ENCODE results near the gene PIK3AP1.
"Not testable (repeated sequence)": the region's sequence is repeated elsewhere in the genome, so short reads cannot be mapped to it uniquely, and the experiment has no call there.

PIK3AP1 gene

DNA sequence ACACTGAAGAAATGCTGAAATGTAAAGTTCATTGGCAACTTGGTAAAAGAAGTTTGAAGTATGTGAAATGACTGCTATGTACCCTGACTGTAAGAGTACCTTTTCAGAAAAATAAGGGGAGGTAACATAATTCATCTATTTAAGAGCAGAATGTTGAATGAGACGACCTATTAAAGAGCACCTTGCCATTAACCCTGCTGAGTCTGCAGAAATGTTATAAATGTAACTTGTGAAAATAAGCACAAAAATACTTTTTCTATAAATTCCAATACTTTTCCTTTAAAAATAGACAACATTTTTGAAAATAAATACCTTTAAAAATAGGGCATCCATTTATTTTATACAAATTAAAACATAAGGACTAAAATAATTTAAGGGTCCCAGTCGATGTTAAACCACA lies 141.2 kb downstream of the PIK3AP1 start:
- no peak for DNase-seq

DNA sequence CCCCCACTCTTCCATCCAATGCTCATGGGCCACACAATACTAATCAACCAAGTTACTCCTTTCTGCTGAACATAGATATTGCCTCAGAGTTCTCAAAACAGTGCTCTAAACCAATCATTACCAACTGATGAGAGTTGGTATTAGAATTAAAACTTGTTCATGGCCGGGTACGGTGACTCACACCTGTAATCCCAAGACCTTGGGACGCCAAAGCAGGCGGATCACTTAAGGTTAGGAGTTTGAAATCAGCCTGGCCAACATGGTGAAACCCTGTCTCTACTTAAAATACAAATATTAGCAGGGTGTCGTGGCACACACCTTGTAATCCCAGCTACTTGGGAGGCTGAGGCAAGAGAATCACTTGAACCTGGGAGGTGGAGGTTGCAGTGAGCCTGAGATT lies 141.7 kb downstream of the PIK3AP1 start:
- DNase-seq, result no peak

DNA sequence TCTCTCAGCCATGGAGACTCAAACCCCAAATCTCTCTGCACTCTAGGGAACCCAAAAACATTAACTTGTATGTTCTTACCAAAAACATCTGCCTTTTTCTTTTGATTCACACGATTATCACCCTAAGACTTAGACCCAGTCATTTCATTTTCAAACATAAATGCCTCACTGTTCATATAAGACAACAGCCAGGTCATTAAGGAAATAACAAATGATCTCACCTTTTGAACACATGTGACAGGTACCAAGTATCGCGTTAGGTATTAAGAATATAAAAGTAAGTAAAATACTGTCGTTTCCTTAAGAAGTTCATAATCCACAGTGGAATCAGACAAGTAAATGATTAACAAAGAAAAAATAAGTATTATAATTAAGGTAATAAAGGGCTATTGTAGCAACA lies 142.3 kb downstream of the PIK3AP1 start:
- no peak for DNase-seq

DNA sequence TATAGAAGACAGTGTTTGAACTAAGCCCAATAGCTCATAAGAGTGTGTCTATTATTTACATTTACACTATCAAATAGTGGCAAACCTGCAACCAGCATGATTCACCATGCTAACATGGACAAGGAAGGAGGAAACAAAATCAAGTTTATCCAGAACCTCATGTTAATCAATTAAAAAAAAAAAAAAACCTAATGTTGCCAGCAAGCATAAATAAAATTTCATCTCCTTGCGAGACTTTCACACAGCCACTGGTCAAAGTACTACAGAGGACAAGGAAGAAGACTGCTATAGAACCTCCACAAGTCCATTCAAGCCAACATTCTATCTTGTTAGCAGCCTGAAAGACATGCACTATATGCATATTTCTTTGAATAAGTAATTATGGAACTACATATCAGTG lies 143.2 kb downstream of the PIK3AP1 start:
- DNase-seq, result no peak

DNA sequence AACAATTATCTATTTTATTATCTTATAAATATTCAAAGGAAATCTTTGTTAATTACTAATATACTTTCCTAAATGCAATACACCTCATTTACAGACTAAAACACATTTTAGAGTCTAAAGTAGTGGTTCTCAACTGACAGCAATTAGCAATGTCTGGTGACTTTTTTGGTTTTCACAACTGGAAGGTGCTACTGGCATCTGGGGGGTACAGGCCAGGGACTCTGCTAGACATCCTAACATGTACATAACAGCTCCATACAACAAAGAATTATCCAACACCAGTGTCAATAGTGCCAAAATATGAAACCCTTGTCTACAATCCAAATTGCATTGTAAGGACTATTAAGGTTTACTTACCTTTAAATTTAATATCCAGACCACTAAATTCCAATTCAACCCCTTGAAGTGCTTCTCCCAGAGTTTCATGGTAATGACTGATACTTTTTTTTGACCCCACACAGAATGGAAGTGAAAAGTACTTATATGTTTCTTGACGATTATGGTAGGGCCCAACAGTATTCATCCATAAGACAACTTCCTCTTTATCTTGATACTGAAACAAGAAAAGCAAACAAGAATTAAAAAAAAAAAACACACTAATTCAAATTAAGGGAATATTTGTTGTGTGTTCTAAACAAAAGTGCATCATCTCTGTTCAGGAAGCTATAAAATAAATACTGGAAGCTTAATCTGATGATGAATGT lies 143.9 kb downstream of the PIK3AP1 start:
- no peak for DNase-seq

DNA sequence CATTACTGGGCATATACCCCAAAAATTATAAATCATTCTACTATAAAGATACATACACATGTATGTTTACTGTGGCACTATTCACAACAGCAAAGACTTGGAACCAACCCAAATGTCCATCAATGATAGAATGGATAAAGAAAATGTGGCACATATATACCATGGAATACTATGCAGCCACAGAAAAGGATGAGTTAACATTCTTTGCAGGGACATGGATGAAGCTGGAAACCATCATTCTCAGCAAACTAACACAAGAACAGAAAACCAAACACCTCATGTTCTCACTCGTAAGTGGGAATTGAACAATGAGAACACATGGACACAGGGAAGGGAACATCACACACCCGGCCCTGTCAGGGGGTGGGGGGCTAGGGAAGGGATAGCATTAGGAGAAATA lies 145.8 kb downstream of the PIK3AP1 start:
- not testable (repeated sequence) for DNase-seq

DNA sequence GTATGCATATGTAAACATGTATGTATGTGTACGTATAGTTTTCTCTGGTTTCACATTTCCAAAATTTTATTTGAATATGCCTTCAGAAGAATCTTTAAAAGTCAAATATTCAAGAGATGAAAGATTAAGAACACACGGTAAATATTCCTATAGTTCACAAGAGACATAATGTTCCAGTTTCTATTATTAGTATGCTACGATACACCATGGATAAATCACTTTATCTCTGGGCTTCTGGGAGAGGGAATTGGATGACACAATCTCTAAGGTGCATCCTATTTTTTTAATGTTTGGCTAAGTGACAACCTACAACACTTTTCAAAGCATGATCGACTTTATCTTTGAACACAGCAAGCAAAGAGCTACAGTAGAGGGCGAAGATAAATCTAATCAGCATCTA lies 147.3 kb downstream of the PIK3AP1 start:
- DNase-seq, result no peak

DNA sequence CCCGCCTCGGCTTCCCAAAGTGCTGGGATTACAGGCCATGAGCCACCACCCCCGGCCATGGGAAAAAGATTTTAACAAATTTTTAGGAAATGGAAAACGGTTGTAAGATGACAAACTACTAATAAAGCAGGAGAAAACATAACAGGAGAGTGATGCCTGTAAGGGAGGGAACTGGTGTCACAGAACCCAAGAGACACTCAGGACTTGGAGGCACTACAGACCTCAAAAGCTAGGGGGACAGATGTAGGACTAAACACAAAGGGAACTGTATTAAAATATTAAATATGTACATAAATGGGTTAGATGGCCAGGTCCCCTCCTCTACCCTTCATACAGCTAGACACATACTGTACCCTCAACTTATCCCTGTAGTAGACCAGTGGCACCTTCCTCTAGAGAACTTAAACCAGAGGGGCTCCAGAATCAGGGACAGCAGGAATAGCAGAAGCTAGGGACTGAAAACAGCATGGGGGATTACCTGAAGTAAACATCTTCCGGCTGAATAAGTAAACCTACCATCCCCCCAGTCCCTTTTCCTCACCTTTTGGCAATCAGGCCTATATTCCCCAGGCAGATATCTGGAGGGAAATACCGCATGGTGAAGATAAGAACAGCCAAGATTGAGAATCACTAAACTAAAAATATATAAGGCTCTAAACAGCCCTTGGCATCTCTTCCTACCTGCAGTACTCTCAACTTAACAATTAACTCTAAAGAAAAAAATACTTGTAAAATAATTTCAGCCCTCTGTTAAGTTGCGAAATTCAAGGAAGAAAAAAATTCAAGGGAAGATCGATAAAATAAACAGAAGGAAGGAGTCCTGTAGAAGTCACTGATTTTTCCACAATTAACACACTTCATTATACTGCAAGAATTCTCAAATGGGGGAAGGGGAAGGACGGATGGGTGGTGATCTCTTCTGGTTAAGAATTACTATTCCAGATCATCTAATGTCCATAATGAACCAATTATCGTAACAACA lies 149.0 kb downstream of the PIK3AP1 start:
- no peak for DNase-seq

DNA sequence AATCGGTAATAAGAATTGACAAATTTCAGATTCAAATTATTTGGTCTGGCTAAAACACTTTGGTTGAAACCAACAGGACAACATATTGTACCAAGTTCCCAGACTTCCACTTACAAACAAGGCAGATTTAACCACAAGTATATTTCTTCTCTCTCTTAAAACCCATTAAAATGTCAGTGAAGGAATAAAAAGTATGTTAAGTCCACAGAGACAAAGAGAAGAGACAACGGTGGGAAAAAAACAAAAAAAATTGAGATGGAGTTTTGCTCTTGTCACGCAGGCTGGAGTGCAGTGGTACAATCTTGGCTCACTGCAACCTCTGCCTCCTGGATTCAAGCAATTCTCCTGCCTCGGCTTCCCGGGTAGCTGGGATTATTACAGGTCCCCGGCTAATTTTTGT lies 149.8 kb downstream of the PIK3AP1 start:
- no peak for DNase-seq

DNA sequence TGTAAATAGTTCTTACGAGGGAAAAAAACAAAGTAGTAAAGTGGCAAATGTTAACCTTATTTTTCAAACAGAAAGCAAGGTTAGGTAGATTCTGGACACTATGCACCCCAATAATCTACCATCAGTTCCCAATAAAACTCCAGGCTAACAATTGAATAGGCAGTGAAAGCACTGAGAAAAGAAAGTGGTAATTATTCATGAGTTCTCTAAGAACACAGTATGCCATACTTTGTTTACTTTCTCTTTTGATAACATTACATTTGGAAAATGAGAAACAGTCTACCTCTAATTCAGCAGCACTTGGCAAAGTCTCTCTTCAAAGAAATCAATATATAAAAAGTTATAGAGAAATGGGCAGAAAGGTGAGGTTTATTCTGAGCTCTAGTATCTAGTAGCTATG lies 151.9 kb downstream of the PIK3AP1 start:
- DNase-seq, result no peak

DNA sequence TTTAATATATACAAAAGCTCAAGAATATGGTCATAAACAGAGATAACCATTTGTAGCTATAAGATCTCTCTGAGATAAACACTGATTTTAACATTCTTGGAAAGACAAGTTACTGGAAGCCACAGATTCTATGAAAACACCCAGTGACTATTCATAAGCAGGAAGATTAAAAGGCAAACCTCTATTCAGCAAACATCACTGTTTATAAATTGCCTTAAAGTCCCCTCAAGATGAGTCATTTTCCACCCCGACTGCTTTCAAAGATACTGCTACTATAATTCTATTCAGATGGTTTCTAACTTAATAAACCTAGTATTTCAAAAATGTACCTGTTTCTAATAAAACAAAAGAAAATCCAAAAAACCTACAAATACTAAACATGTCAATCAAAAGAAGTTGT lies 154.5 kb downstream of the PIK3AP1 start:
- no peak for DNase-seq

DNA sequence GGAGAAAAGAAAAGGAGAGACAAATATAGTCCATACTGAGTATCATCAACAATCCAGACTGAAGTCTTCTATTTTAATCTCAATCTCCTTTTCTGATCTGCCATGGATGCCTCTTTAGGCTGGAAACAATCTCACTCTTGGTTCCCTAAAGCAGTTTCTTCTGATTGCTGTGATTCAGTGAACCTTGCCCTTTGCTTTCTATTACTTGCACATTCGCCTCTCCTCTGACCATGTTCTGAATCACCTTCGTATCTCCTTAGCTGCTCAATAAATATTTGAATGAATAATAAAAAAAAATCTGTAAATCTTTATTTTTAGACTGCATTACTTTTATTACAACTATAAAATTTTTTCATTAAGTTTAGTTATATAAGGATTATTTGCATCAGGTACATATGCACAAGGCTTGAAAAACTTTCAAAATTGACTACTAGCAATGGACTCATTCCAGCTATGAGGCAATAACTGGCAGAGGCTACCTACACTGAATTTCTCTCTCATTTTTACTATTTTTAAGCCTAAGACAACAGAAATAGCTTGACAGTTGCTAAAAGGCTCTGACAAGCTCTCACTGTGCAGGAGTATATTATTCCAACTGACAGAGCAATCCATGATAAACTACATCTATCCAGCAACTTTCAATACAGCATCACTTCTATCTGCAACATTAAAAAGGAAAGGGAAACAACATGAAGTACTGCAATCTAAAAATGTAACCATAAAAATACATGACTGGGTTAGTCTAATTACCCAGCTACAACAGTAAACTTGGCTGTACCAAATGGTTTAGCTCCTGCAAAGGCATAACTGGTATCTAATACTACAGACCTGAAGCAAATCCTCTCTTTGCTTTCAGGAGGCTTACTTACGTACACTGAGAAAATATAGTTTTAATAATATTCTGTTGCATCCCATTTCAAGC lies 159.1 kb downstream of the PIK3AP1 start:
- no peak for DNase-seq

DNA sequence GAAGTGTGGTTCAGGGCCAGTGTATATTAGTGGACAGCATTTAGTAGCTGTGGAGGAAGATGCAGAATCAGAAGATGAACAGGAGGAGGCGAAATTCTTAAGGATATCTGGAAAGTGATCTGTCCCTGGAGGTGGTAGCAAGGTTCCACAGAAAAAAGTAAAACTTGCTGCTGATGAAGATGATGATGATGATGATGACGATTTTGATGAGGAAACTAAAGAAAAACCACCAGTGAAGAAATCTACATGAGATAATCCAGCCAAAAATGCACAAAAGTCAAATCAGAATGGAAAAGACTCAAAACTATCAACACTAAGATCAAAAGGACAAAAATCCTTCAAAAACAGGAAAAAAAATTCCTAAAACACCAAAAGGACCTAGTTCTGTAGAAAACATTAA lies 159.8 kb downstream of the PIK3AP1 start:
- no peak for DNase-seq

DNA sequence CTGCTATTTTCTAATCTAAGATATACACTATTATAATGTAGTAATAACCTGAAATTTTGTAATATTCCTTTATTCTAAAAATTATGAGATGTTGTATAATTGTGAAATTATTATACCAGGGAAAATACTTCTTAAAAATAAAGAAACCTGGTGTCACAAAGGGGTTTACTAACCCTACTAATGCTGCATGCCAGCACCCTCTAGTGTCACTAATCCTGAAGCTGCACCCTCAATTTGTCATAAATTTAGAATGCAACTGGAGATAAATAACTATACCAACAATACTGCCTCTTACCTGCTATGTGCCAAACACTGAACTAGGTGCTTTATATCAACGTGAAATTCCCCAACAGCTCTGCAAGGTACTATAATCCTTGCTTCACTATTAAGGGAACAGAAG lies 164.3 kb downstream of the PIK3AP1 start:
- peak in 5 of 51 donors; percentile 1 to 32 (median 6) for DNase-seq

DNA sequence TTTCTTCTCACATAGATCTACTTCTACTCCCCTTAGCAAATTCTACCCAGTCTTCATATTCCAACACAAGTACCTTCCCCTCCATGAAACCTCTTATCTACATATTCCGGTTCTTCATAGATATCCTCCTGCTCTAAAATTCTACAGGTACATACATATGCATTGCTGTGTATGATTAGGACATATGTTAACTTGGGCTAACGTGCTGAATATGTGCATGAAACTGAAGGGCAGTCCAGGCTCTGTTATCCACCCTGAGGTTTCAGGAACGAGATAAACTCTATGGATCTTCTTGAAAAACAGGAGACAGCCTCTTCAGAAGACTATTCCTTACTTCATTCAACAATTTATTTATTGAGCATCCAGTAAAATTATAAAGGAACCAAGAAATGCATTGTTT lies 165.0 kb downstream of the PIK3AP1 start:
- DNase-seq, result no peak

DNA sequence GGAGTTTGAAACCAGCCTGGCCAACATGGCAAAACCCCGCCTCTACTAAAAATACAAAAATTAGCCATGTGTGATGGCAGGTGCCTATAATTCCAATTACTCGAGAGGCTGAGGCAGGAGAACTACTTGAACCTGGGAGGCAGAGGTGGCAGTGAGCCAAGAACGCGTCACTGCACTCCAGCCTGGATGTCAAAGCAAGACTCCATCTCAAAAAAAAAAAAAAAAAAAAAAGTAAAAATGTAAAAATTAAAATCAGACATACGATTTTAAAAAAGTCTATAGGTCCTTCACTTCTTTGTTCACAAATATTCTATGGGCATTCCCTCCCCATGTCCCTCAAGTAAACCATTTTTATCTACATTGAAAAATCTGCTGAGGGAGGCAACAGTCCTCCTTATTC lies 171.7 kb downstream of the PIK3AP1 start:
- no peak for DNase-seq

DNA sequence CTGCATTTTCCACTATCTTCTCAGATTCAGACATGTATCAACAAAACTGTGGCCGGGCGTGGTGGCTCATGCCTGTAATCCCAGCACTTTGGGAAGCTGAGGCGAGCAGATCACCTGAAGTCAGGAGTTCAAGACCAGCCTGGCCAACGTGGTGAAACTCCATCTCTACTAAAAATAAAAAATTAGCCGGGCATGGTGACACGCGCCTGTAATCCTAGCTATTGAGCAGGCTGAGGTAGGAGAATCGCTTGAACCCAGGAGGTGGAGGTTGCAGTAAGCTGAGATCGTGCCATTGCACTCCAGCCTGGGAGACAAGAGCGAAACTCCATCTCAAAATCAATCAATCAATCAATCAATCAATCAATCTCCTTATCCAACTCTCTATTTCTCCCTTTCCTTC lies 174.8 kb downstream of the PIK3AP1 start:
- DNase-seq, result not testable (repeated sequence)

Measured in hypothalamus (tissue), 51 donors.